Neutrophil (primary cell): ENCODE data around the gene BCL6.
A peak's percentile ranks its signal among the peaks of the same experiment; 100 is the strongest.

ENCODE experiments used
- H3K27ac ChIP-seq: fragments of 200-600 bp; sonication (generic); 2 replicates; pipeline ENCODE4 v1.5.1; 2016; ENCODE audit warnings: mild to moderate bottlenecking, moderate library complexity
- H3K27me3 ChIP-seq: fragments of 200-600 bp; sonication (generic); 2 replicates; pipeline ENCODE4 v1.6.0; 2016; ENCODE audit warnings: mild to moderate bottlenecking
- H3K36me3 ChIP-seq: fragments of 200-600 bp; sonication (generic); 2 replicates; pipeline ENCODE4 v1.5.1; 2017
- H3K4me1 ChIP-seq, 2 experiments: fragments of 200-600 bp in 1 of 2; sonication (generic) in 1 of 2; 1 replicate in 1 of 2; 2 replicates in 1 of 2; pipeline versions ENCODE4 v1.5.1 to v1.6.1; 2013 to 2016; ENCODE audit warnings: low read depth in 1 of 2, low read length in 1 of 2, mild to moderate bottlenecking in 1 of 2, moderate library complexity in 1 of 2; ENCODE audit not compliant: control insufficient read depth in 1 of 2, insufficient read depth in 1 of 2
- H3K4me3 ChIP-seq, 2 experiments: fragments of 200-600 bp in 1 of 2; sonication (generic) in 1 of 2; 1 replicate in 1 of 2; 2 replicates in 1 of 2; pipeline ENCODE4 v1.5.1; 2013 to 2016; ENCODE audit warnings: low read depth in 1 of 2, low read length in 1 of 2, mild to moderate bottlenecking in 1 of 2, moderate library complexity in 1 of 2
- H3K9me3 ChIP-seq: fragments of 200-600 bp; sonication (generic); 2 replicates; pipeline ENCODE4 v1.5.1; 2016
- TF ChIP-seq, protein P1 (sequence below): fragments of 200-600 bp; sonication (generic); IDR thresholded peaks from 2 replicates; pipeline ENCODE4 v1.5.1; 2016; ENCODE audit warnings: antibody characterized with exemption

Gene BCL6

DNA sequence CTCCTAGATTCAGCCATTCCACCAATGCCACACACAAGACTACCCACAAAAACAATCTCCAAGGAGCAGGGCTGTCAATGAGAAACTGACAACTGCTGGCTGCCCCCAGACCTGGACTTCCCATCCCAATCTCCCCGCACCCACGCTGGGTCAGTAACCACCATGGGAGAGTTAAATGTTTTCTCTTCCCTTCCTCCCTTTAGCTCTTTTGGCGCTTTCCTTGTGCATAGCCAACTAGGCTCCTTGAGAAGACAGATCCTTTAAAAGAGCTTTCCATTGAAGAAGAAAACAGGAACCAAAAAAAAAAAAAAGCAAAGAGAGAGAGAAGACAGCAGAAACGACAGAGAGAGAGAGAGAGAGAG, 8.3 kb downstream of the BCL6 start:
- peak overlapping the region; percentile 87 to 97 for H3K4me3 ChIP-seq
- peaks cover 59 to 66% of the 10 kb centered on the region in 2 experiments for H3K4me1 ChIP-seq
- TF ChIP-seq, protein P1, sequence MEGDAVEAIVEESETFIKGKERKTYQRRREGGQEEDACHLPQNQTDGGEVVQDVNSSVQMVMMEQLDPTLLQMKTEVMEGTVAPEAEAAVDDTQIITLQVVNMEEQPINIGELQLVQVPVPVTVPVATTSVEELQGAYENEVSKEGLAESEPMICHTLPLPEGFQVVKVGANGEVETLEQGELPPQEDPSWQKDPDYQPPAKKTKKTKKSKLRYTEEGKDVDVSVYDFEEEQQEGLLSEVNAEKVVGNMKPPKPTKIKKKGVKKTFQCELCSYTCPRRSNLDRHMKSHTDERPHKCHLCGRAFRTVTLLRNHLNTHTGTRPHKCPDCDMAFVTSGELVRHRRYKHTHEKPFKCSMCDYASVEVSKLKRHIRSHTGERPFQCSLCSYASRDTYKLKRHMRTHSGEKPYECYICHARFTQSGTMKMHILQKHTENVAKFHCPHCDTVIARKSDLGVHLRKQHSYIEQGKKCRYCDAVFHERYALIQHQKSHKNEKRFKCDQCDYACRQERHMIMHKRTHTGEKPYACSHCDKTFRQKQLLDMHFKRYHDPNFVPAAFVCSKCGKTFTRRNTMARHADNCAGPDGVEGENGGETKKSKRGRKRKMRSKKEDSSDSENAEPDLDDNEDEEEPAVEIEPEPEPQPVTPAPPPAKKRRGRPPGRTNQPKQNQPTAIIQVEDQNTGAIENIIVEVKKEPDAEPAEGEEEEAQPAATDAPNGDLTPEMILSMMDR = no peak
- no peaks in the 10 kb centered on the region for H3K27me3 ChIP-seq
- peaks cover 65% of the 10 kb centered on the region for H3K36me3 ChIP-seq
- H3K27ac ChIP-seq = peak overlapping the region; percentile 97
- no peaks in the 10 kb centered on the region for H3K9me3 ChIP-seq

DNA sequence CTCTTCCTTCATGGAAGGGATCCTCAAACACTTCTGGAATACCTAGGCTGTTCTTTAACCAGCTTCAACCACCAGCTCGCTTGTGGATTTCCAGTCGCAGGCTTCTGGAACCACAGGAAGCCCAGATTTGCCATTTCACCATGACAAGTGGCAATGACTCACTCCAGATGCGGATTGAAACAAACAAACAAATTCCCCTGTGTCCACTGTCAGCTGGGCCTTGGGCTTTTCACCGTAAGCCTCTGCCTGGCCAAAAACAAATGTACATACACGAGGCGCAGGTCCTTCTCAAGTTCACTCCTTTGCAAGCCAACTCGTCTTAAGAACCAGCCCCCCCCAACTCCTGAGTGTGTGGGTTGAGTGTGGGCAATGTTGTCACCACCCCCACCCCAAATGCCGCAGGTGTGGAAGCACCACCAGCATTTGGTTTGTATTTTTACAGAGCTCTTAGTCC, 8.8 kb downstream of the BCL6 start:
- Histone ChIP-seq H3K9me3 (no peaks in the 10 kb centered on the region), H3K4me3 (peak overlapping the region; percentile 87 to 97), H3K4me1 (peaks cover 59 to 62% of the 10 kb centered on the region in 2 experiments), H3K27me3 (no peaks in the 10 kb centered on the region), H3K27ac (peak overlapping the region; percentile 97), H3K36me3 (peaks cover 70% of the 10 kb centered on the region)
- TF ChIP-seq, protein P1 = no peak

DNA sequence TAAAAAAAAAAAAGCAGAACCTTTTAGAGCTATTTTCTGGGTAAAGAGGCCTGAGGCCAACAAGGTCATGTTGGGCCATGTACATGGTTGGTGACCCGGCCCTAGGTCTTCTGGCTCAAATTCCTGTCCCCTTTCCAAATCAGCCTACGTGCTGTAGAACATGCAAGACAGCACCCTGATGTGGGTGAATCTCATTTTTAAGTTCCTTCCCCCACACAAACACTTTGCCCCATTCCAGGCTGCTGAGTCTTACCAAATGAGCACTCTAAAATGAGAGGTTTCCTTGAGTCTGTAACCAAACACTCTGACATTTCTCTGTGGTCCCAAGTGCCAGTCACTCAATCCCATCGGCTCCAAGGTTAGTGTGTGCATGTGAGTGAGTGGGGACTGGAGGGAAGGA, 9.4 kb downstream of the BCL6 start:
- H3K9me3 ChIP-seq = no peaks in the 10 kb centered on the region
- TF ChIP-seq, protein P1 = no peak
- H3K36me3 ChIP-seq = peaks cover 70% of the 10 kb centered on the region
- peak overlapping the region; percentile 9 to 87 for H3K4me3 ChIP-seq
- peak overlapping the region; percentile 97 for H3K27ac ChIP-seq
- peaks cover 54 to 57% of the 10 kb centered on the region in 2 experiments for H3K4me1 ChIP-seq
- H3K27me3 ChIP-seq = no peaks in the 10 kb centered on the region

DNA sequence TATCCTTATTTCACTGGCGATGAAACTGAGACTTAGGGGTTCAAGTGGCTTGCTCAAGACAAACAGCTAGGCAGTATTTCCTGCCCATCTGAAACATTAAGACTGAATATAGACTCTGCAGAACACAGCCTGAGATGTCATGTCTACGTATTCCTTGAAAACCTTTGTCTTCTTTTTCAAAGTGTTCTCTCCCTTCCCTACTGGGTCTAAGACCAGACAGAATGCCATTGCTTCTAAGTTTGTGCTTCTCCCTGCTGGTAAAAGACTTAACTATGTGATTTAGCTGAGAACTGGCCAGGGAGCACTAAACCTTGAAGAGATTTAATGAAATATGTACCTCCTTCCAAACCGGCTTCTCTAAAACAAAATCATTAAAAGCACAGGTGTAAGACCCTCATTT, 9.9 kb downstream of the BCL6 start:
- H3K9me3 ChIP-seq = no peaks in the 10 kb centered on the region
- no peak overlapping the region for H3K4me3 ChIP-seq
- peaks cover 73% of the 10 kb centered on the region for H3K36me3 ChIP-seq
- peak overlapping the region; percentile 97 for H3K27ac ChIP-seq
- no peaks in the 10 kb centered on the region for H3K27me3 ChIP-seq
- TF ChIP-seq, protein P1 = no peak
- peaks cover 49 to 52% of the 10 kb centered on the region in 2 experiments for H3K4me1 ChIP-seq

DNA sequence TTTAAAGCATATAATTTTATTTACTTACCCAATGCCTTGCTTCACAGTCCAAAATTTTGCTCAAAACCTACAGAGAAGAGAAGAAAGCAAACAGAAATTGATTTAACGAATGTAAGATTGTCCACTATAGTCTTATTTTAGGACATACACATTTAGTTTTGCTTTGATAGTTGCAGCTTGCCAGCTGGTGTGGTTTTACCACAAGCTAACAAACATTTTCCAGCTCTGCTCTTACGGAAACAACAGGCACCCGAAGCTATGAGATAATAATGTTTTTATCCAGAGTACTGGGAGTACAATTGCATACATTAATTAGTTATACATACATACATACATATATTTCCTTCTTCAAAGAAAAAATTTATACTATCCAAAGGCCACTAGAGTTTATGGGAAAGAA, 10.4 kb downstream of the BCL6 start:
- TF ChIP-seq, protein P1 = no peak
- H3K36me3 ChIP-seq = peaks cover 75% of the 10 kb centered on the region
- H3K4me1 ChIP-seq = peaks cover 44 to 47% of the 10 kb centered on the region in 2 experiments
- H3K27ac ChIP-seq = peak overlapping the region; percentile 97
- no peak overlapping the region for H3K4me3 ChIP-seq
- no peaks in the 10 kb centered on the region for H3K27me3 ChIP-seq
- no peaks in the 10 kb centered on the region for H3K9me3 ChIP-seq

DNA sequence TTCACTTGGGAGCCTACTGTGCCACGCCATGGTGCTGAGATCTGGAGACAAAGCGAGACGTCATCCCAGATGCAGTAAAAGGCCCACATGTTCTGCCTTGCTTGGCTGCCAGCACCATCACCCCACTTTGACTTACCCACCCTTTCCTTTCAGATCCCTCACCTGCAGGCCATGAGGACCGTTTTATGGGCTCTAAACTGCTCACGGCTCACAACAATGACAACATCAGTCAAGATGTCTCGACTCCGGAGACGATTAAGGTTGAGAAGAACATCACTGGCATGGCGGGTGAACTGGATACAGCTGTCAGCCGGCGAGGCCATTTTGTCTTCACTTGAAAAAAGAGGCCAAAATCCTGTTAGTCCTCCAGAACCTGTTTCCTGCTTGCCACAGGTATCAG, 11.9 kb downstream of the BCL6 start:
- H3K27me3 ChIP-seq = no peaks in the 10 kb centered on the region
- no peaks in the 10 kb centered on the region for H3K9me3 ChIP-seq
- peak overlapping the region; percentile 97 for H3K27ac ChIP-seq
- TF ChIP-seq, protein P1 = no peak
- peaks cover 79% of the 10 kb centered on the region for H3K36me3 ChIP-seq
- H3K4me1 ChIP-seq = peaks cover 29 to 32% of the 10 kb centered on the region in 2 experiments
- H3K4me3 ChIP-seq = no peak overlapping the region
